Kidney capillary endothelial cell (primary cell): Measurements from ENCODE around the gene ABLIM1.

ENCODE experiments used
- DNase-seq: peaks from one replicate; pipeline ENCODE4 v3.0.0-alpha.2; 2018; ENCODE audit warnings: low spot score

The ABLIM1 gene

GRCh38 chr10:114647545-114648138, 10.4 kb downstream of the ABLIM1 start:
- no peak for DNase-seq

DNA sequence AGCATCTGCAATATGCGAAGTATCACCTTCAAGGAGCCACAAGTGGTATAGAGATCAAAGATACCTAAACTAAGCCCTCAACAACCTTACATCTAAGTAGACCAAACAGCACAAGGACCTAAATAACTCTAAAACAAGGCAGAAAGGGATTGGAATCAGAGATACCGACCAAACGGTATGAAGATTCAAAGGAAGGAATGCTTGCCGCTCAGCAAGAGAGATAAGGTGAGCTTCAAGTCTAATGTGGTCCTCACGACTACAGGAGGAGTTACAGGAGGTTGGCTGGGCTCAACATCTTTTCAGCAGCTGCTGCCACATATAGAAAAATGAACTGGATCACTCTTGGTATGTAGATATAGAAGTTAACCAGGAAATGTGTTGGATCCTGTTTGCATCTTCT, 11.6 kb downstream of the ABLIM1 start:
- no peak for DNase-seq

DNA sequence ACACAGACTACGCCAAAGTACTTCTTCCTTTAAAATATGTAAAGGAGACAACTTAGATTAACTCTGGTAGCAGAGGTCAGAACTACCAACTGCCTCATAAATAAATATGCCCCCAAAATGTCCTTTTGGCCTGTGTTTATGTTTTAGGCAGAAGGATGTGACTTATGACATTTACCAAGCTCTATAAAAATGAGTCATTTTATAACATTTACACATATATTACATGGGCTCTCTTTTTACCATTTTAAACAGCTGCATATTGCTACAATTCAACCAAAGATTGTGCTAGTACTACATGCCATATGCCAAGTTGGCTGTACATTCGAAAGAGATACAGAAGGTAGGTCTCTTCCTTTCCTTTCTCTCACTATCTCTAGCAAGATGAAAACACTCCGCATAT, 12.4 kb downstream of the ABLIM1 start:
- no peak for DNase-seq

GRCh38 chr10:114643158-114643557, 14.9 kb downstream of the ABLIM1 start:
- DNase-seq, result no peak

- no peak for DNase-seq
These were observed 15.3 kb downstream of the ABLIM1 start for GRCh38 chr10:114642729-114643128.

GRCh38 chr10:114638821-114639625, 19.1 kb downstream of the ABLIM1 start:
- no peak for DNase-seq

DNA sequence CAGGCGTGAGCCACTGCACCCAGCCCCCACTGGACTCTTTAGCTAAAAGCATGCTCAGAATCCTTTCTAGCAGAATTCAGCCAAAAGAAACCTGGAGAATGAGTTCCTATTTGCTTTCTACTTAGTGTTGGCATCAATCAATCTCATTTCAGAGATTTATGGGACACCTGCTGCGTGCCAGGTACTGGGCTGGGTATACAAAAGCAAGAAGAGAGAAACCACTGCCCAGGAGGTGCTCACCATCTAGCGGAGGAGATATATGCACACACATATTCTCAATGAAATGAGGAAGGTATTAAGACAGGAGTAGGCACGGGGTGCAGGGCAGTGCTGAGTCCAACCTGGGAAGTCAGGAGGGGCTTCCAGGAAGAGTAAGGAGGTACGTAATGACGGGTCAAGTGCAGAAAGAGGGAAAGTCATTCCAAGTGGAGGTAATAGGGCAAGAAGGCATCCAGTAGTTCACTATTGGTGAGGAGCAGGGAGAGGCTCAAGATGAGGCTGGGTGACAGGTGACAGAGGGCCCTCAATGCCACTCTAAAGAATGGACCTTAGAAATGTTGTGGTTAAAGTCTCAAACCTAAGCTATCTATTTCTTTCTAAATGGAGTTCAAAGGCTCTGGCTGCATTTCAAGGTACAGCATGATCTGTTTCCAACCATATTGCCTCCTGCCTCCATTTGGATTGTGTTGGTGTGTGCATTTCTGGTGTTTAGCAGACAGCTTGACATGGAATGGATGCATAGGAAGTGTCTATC, 22.1 kb downstream of the ABLIM1 start:
- no peak for DNase-seq

DNA sequence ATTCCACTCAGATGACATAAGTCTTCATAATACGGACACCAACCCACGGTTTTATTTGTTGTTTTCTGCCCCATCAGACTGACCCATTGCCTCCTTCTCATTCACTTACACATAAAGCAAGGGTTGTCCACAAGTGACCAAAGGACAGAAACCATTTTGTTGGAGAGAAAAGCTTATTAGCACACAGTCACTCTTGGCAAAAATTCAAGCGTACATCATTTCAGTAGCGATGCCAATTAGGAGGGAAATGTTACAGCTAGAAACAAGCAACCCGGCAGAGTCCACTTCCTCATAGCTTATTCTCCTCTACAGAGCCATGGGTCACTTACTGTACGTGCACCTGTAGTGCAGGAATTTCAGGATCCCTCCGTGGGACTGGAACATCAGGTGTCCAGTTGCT, 23.0 kb downstream of the ABLIM1 start:
- no peak for DNase-seq

- DNase-seq, result peak; percentile 55
These were observed 23.5 kb downstream of the ABLIM1 start for GRCh38 chr10:114634609-114634979.

GRCh38 chr10:114632869-114633715, 25.0 kb downstream of the ABLIM1 start:
- DNase-seq, result peak; percentile 72

DNA sequence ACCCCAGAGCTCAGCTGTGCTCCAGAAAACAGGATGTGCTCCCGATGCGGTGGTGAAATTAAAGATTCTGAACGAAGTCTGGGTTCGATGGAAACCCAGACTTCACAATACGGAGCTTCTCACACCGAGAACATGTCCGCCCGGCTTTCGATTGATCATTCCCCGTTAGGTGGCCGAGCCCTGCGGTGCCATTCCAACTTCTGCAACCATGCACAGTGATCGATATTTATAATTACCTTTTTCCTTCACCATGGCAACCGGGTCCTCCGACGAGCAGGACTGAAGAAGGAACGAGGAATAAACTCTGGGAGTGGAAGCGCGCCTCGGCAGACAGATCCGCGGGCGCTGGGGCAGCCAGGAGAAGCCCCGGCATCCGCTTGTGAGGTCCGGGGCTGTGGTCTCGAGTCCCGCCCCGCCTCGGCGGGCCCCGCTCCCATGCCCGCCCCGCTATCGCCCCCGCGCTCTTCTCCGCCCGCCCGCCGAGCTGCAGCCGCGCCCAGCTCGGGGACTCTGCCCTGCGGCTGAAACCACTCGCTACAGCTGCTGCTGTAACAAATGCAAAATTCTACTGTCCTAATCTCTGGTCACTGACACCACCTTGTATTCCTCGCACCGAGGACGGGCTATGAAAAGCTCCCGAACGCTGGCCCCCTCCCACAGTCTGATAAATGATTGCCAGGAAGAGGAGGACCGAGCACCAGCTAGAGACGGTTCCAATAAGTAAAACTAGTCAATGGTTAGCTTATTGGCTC, 26.2 kb downstream of the ABLIM1 start:
- DNase-seq, result peak; percentile 22

GRCh38 chr10:114631090-114631665, 26.9 kb downstream of the ABLIM1 start:
- DNase-seq, result no peak

DNA sequence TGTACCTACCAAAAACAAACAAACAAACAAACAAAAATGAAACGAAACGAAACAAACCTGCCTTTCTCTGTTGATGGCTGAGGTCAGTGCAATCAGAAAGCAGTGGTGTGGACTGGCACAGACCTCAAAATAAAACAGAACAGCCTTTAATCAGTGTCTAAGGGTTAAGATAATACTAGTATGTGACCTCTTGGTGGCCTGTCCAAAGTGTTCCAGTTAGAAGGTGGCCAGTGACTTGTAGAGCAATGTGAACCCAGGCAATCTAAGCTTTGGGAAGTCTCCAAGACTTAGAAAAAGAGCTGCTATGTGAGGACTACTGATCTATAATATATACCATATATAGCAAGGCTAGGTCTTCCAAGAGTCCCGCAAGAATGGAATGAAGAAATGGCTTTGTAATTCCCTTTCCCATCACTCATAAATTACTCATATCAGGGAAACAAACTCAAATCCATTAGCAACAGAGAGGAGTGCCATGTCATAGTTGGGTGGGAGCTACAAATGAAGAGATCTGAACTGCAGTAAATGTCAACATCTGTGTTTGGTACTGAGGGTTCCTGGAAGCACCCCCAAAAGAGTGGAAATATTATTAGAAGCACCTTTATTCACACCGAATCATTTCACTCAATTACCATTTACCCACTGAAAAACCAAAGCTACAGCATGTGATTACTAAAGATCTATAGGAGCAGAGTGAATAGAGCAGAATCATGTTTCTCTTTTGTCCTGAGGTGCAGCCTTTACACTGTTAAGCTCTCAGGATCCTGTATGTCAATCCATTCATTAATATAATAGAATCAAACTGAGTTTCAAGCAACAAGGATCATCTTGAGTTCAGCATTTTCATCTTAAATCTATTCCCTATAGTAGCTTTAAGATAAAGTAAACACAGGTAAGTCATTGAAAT, 28.0 kb downstream of the ABLIM1 start:
- no peak for DNase-seq

DNA sequence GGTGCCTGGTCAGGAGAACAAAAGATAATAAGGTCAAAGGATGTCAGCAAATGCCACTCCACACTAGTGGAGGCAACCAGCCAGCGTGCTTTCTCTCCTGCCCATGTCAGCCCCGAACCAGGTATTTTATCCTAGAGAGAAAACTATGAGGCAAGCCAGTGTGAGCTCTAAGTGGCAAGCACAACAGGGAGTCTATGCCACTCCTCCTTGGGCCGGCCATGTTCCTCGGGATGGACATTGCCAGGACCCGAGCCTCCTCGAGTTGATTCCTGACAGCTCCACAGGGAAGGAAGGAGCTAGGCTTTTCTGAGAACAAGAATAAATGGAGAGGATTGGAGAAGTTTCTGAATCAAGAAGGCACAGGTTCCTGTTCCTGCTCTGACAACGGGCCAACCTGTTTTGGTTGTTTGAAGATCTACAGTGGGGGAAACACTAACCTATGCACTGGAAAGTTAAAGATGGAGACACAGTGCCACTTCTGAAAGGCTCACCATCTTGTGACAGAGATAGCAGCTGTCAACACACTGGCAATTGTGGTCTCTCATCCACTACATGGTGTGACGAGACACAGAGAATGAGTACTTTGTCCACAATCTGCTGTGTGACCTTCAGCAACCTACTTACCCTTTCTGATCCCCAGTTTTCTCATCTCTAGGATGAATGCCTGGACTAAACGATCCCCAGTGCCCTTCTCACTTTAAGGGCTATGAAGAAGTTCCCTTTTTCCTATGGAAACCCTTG, 28.8 kb downstream of the ABLIM1 start:
- no peak for DNase-seq

DNA sequence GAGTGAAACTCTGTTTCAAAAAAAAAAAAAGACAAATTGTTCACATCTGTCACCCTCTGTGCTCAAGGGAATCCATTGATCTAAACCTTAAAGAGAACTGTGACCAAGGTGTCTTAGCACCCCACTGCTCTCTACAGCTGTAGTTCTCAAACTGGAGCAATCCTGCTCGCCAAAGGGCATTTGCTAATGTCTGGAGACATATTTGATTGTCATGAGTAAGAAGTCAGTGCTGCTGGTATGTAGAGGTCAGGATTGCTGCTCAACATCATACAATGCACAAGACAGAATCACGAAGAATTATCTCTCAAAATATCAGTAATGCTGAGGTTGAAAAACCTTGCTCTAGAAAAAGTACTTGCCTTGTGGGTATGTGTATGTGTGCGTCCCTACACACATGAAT, 30.0 kb downstream of the ABLIM1 start:
- DNase-seq, result no peak

- no peak for DNase-seq
These were observed 31.2 kb downstream of the ABLIM1 start for GRCh38 chr10:114626841-114627240.

GRCh38 chr10:114624951-114625780, 32.9 kb downstream of the ABLIM1 start:
- no peak for DNase-seq

GRCh38 chr10:114624422-114624821, 33.7 kb downstream of the ABLIM1 start:
- no peak for DNase-seq
